ENCODE measurements around the gene PLAAT4. TPM values are rescaled to one million over a fixed set of nuclear protein-coding genes. Genes with fewer than 3 reads are reported as not detected.
A peak's percentile ranks its signal among the peaks of the same experiment; 100 is the strongest.

The PLAAT4 gene
- total and polyA plus RNA-seq, 2 of the 13 experiments (the other 11 are each of a cell fraction or from before 2014, with no cell fraction given) = 0.71 to 1.00 TPM

DNA sequence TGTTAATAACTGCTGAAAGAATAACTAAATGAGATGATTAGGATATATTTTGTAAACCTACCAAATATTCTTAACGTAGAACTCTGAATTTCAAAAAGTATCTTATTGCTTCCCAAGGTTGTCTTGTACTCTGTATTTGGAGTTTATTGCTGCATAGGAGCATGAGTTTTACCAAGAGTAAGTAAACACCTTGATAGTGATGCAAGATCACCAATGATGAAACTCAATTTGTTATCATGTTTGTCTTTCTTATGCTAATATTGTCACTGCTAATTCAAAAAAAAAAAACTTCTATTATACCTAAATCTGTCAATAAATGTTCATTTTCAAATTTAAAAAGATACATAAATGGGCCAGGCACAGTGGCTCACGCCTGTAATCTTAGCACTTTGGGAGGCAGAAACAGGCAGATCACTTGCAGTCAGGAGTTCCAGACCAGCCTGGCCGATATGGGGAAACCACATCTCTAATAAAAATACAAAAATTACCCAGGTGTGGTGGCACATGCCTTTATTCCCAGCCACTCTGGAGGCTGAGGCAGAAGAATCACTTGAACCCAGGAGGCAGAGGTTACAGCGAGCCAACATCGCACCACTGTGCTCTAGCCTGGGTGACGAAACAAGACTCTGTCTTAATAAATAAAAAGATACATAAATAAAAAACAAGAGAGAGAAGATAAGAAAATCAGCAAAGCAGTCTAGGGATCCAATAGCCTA, 50.0 kb downstream of the PLAAT4 start (continued):
- TF ChIP-seq, protein P1, sequence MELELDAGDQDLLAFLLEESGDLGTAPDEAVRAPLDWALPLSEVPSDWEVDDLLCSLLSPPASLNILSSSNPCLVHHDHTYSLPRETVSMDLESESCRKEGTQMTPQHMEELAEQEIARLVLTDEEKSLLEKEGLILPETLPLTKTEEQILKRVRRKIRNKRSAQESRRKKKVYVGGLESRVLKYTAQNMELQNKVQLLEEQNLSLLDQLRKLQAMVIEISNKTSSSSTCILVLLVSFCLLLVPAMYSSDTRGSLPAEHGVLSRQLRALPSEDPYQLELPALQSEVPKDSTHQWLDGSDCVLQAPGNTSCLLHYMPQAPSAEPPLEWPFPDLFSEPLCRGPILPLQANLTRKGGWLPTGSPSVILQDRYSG (CRISPR knock-in tag; IDR thresholded peaks at IDR 0.05) = no peak
- TF ChIP-seq ATF7 (IDR thresholded peaks at IDR 0.05) = 0 out of 2 replicates have a peak, but pooled peaks have one; percentile 7
- no peak for TF ChIP-seq ATF7 (CRISPR knock-in tag; IDR thresholded peaks at IDR 0.05)
- TF ChIP-seq REL (CRISPR knock-in tag; conservative IDR thresholded peaks at IDR 0.05) = no peak
- TF ChIP-seq, protein P2, sequence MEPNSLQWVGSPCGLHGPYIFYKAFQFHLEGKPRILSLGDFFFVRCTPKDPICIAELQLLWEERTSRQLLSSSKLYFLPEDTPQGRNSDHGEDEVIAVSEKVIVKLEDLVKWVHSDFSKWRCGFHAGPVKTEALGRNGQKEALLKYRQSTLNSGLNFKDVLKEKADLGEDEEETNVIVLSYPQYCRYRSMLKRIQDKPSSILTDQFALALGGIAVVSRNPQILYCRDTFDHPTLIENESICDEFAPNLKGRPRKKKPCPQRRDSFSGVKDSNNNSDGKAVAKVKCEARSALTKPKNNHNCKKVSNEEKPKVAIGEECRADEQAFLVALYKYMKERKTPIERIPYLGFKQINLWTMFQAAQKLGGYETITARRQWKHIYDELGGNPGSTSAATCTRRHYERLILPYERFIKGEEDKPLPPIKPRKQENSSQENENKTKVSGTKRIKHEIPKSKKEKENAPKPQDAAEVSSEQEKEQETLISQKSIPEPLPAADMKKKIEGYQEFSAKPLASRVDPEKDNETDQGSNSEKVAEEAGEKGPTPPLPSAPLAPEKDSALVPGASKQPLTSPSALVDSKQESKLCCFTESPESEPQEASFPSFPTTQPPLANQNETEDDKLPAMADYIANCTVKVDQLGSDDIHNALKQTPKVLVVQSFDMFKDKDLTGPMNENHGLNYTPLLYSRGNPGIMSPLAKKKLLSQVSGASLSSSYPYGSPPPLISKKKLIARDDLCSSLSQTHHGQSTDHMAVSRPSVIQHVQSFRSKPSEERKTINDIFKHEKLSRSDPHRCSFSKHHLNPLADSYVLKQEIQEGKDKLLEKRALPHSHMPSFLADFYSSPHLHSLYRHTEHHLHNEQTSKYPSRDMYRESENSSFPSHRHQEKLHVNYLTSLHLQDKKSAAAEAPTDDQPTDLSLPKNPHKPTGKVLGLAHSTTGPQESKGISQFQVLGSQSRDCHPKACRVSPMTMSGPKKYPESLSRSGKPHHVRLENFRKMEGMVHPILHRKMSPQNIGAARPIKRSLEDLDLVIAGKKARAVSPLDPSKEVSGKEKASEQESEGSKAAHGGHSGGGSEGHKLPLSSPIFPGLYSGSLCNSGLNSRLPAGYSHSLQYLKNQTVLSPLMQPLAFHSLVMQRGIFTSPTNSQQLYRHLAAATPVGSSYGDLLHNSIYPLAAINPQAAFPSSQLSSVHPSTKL (CRISPR knock-in tag; IDR thresholded peaks at IDR 0.05) = peak; percentile 64
- TF ChIP-seq ZGPAT (CRISPR knock-in tag; IDR thresholded peaks at IDR 0.05) = peak; percentile 27; the same call in 1 of the 2 replicates
- TF ChIP-seq, protein P3, sequence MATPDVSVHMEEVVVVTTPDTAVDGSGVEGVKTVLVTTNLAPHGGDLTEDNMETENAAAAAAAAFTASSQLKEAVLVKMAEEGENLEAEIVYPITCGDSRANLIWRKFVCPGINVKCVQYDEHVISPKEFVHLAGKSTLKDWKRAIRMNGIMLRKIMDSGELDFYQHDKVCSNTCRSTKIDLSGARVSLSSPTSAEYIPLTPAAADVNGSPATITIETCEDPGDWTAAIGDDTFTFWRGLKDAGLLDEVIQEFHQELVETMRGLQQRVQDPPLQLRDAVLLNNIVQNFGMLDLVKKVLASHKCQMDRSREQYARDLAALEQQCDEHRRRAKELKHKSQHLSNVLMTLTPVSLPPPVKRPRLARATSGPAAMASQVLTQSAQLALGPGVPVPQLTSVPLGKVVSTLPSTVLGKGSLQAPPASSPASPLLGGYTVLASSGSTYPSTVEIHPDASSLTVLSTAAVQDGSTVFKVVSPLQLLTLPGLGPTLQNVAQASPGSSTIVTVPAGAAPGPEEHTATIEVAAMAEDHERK (CRISPR knock-in tag; IDR thresholded peaks at IDR 0.05; ENCODE audit: low read depth) = no peak
- peak; percentile 57 for TF ChIP-seq HMG20A (CRISPR knock-in tag; IDR thresholded peaks at IDR 0.05; ENCODE audit: borderline replicate concordance)
- no peak for TF ChIP-seq ZNF33A (CRISPR knock-in tag; IDR thresholded peaks at IDR 0.05; ENCODE audit: borderline replicate concordance)
- TF ChIP-seq ZFP36L2 (CRISPR knock-in tag; IDR thresholded peaks at IDR 0.05) = no peak
- peak; percentile 47; the same call in 1 of the 2 replicates for TF ChIP-seq THAP11 (CRISPR knock-in tag; IDR thresholded peaks at IDR 0.05)
- TF ChIP-seq, protein P4, sequence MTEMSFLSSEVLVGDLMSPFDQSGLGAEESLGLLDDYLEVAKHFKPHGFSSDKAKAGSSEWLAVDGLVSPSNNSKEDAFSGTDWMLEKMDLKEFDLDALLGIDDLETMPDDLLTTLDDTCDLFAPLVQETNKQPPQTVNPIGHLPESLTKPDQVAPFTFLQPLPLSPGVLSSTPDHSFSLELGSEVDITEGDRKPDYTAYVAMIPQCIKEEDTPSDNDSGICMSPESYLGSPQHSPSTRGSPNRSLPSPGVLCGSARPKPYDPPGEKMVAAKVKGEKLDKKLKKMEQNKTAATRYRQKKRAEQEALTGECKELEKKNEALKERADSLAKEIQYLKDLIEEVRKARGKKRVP (CRISPR knock-in tag; IDR thresholded peaks at IDR 0.05) = peak in 1 of 2 experiments; percentile 84; a peak in 2 of 4 replicates
- TF ChIP-seq NBN (conservative IDR thresholded peaks at IDR 0.05) = no peak
- no peak for TF ChIP-seq SOX13 (IDR thresholded peaks at IDR 0.05)
- peak in 1 of 2 experiments; percentile 58; a peak in 1 of 4 replicates for TF ChIP-seq SOX13 (CRISPR knock-in tag; conservative IDR thresholded peaks at IDR 0.05 in 1 of 2, IDR thresholded peaks at IDR 0.05 in 1 of 2)
- peak; percentile 30; the same call in 1 of the 2 replicates for TF ChIP-seq SOX5 (CRISPR knock-in tag; IDR thresholded peaks at IDR 0.05; ENCODE audit: borderline replicate concordance)
- TF ChIP-seq HNF1B (CRISPR knock-in tag; IDR thresholded peaks at IDR 0.05) = no peak
- TF ChIP-seq CEBPB (IDR thresholded peaks at IDR 0.05; ENCODE audit: borderline replicate concordance, low read depth, low read length) = peak; percentile 86
- peak; percentile 36; the same call in 1 of the 2 replicates for TF ChIP-seq NCOA2 (CRISPR knock-in tag; IDR thresholded peaks at IDR 0.05)
